Gastrocnemius medialis (tissue), 4 donors: ENCODE data around the gene GRIK1.

ENCODE experiments used
- CTCF ChIP-seq, 5 experiments: fragments of 450-650 bp in 3 of 5; fragments of 200-600 bp in 2 of 5; sonication (generic) in 2 of 5; IDR thresholded peaks in 4 of 5; conservative IDR thresholded peaks in 1 of 5; 1 replicate in 4 of 5; 2 replicates in 1 of 5; pipeline ENCODE4 v1.5.1; 2016 to 2019; ENCODE audit warnings: antibody characterized with exemption in 5 of 5, mild to moderate bottlenecking in 3 of 5, moderate library complexity in 3 of 5
- POLR2A ChIP-seq, 2 donors: fragments of 450-650 bp; IDR thresholded peaks; one replicate each; pipeline ENCODE4 v1.6.1; 2017; ENCODE audit warnings: antibody characterized with exemption in 2 of 2, mild to moderate bottlenecking in 2 of 2, moderate library complexity in 2 of 2

- TF ChIP-seq CTCF (IDR thresholded peaks at IDR 0.05 in 4 of 5, conservative IDR thresholded peaks at IDR 0.05 in 1 of 5) (no peak), POLR2A (IDR thresholded peaks at IDR 0.05) (no peak)
Measured at GRCh38 chr21:29547998-29548397, 391.8 kb downstream of the GRIK1 start.
